ENCODE data around the gene NR6A1.

The NR6A1 gene

DNA sequence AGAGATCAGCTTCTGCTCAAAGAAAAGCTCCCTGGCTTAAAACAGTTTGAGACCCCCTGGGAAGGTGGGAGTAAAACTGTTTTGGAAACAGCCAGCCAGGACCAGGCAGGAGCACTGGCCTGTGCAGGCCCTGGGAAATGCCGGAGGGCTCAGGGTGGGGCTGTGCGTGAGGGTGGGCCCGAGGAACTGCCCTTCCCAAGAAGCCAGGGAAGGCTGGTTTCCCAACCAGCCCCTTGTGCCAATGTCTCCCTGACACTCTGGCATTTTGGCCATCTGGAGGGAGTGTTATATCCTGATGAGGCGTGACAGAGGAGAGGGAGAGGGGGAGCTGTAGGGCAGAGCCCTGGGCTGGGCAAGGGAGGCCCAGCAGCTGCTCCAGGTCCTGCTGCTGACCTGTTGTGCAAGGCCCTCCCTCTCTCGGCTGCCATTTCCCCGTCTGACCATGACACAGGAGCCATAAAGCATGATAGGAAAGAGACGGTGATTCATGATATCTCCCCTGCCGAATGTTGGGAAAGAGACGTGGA lies 22.0 kb upstream of the NR6A1 start:
- no peak for TF ChIP-seq CTCF (IDR thresholded peaks at IDR 0.05; ENCODE audit: insufficient read depth, low read length, poor library complexity, severe bottlenecking)
- no peak overlapping the region for H3K4me3 ChIP-seq (replicated peaks; ENCODE audit: low read depth, low read length)

GRCh38 chr9:124792257-124793014 lies 21.3 kb upstream of the NR6A1 start:
- Histone ChIP-seq H3K27me3 (replicated peaks; ENCODE audit: control insufficient read depth, insufficient read depth, low read length) (no peaks in the 10 kb centered on the region), H3K4me3 (replicated peaks; ENCODE audit: low read depth, low read length) (no peak overlapping the region), H3K36me3 (ENCODE audit: control insufficient read depth, insufficient read depth, low read length) (no peaks in the 10 kb centered on the region)
- no peak for TF ChIP-seq CTCF (IDR thresholded peaks at IDR 0.05; ENCODE audit: insufficient read depth, low read length, poor library complexity, severe bottlenecking)
- DNase-seq (ENCODE audit: extremely low read depth, insufficient read length) = no peak

More for the DNA sequence above, 22.0 kb upstream of the NR6A1 start:
- Histone ChIP-seq H3K36me3 (ENCODE audit: control insufficient read depth, insufficient read depth, low read length) (no peaks in the 10 kb centered on the region), H3K27me3 (replicated peaks; ENCODE audit: control insufficient read depth, insufficient read depth, low read length) (no peaks in the 10 kb centered on the region)
- no peak for DNase-seq (ENCODE audit: extremely low read depth, insufficient read length)

- Histone ChIP-seq H3K27me3 (replicated peaks; ENCODE audit: control insufficient read depth, insufficient read depth, low read length) (no peaks in the 10 kb centered on the region), H3K36me3 (ENCODE audit: control insufficient read depth, insufficient read depth, low read length) (no peaks in the 10 kb centered on the region), H3K4me3 (replicated peaks; ENCODE audit: low read depth, low read length) (no peak overlapping the region)
- no peak for TF ChIP-seq CTCF (IDR thresholded peaks at IDR 0.05; ENCODE audit: insufficient read depth, low read length, poor library complexity, severe bottlenecking)
- DNase-seq (ENCODE audit: extremely low read depth, insufficient read length) = no peak
Measured at GRCh38 chr9:124790801-124791505, 19.8 kb upstream of the NR6A1 start.

DNA sequence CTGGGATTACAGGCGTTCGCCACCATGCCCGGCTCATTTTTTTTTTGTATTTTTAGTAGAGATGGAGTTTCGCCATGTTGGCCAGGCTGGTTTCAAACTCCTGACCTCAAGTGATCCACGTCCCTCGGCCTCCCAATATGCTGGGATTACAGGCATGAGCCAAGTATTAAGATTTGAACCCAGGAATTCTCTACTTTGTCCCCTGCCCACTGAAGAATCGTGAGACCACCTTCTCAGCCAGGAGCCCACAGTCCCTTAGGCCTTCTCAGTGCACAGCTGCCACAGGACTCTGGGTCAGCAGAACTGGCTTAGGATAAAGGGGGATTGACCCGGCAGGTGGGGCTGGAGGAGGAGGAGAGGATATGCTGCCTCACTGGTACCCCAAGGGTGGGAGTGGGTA lies 19.2 kb upstream of the NR6A1 start:
- TF ChIP-seq CTCF (IDR thresholded peaks at IDR 0.05; ENCODE audit: insufficient read depth, low read length, poor library complexity, severe bottlenecking) = no peak
- Histone ChIP-seq H3K4me3 (replicated peaks; ENCODE audit: low read depth, low read length) (no peak overlapping the region), H3K36me3 (ENCODE audit: control insufficient read depth, insufficient read depth, low read length) (no peaks in the 10 kb centered on the region), H3K27me3 (replicated peaks; ENCODE audit: control insufficient read depth, insufficient read depth, low read length) (no peaks in the 10 kb centered on the region)
- no peak for DNase-seq (ENCODE audit: extremely low read depth, insufficient read length)

GRCh38 chr9:124789531-124789930 lies 18.4 kb upstream of the NR6A1 start:
- Histone ChIP-seq H3K4me3 (replicated peaks; ENCODE audit: low read depth, low read length) (no peak overlapping the region), H3K36me3 (ENCODE audit: control insufficient read depth, insufficient read depth, low read length) (no peaks in the 10 kb centered on the region), H3K27me3 (replicated peaks; ENCODE audit: control insufficient read depth, insufficient read depth, low read length) (no peaks in the 10 kb centered on the region)
- TF ChIP-seq CTCF (IDR thresholded peaks at IDR 0.05; ENCODE audit: insufficient read depth, low read length, poor library complexity, severe bottlenecking) = no peak
- DNase-seq (ENCODE audit: extremely low read depth, insufficient read length) = no peak
